GM19193 (cell line): ENCODE results near the gene AOAH.

Experiments
- POLR2A ChIP-seq: IDR thresholded peaks from 4 replicates; pipeline ENCODE4 v1.6.1; 2011; ENCODE audit not compliant: insufficient read depth, insufficient read length; ENCODE audit errors: extremely low read depth

The AOAH gene

DNA sequence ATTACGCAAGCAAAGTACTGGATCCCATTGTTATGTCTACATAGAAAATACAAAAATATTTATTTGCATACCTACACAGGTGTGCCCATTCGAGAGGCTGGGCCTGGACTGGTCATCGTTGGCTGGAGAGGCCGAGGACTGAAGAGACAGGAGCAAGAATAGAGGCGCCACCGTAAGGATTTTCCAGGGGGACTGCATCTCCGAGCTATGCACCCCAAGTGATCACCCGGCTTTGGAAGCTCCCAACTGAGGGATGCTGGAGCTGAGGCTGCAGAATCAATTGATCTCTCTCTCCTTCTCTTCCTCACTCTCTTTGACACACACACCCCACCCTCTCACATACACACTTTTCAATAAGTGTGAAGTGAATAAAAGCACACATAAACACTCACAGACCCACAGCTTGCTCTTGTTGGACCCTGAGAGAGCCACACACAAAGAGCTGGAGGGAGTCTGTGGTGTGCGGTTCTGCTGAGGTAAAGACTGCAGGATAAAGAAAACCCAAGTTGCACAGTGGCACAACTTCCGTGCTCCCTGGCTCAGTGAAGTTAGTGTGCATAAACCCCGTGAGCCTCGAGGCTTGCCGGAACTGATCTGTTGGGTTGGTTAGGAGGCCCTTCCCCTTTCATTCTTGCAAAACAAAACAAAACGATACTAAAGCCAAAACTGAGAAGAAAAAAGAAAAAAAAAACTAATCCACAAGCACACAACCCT is at the start of gene AOAH:
Gene AOAH, minus strand, starts transcription at position 544 of the 714 bp plus-strand sequence. Its CDS starts 346 bp downstream, at position 198.
- no peak for TF ChIP-seq POLR2A

DNA sequence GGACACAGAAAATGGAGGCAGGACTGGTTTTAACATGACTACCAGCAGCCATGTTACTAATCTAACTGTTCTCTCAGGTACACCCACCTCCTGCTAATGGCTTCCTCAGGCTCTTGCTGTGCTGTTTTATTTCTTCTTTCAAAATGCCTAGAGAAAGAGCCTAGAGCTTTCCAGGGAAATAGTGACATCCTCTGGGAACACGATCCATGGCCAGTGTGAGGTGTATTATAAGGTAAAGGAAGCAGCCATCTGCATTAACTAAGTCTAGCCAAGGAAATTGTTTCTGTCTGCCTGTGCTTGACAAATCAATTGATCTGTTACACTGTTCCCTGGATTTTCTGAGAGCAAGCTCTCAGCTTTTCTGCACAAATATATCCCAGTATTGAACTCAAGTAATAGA is 42.2 kb upstream of the AOAH start:
- no peak for TF ChIP-seq POLR2A

DNA sequence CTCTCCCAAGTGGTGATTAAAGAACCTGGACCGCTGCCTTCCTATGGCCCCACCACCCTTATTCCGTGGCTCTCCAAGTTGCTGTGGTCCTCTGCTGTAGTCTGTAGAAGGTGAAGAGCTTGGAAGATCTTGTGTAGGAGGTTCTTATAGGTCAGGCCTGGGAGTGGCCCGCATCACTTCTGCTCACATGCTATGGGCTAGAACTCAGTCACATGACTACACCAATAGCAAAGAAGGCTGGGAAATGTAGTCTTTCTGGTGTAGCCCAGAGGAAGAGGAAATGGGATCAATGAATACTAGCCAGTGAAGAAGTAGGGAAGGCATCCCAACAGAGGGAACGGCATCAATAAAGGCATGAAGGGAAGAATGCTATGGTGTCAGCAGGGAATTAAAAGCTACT is 41.3 kb upstream of the AOAH start:
- no peak for TF ChIP-seq POLR2A

GRCh38 chr7:36764929-36765328 is 40.6 kb upstream of the AOAH start:
- no peak for TF ChIP-seq POLR2A

DNA sequence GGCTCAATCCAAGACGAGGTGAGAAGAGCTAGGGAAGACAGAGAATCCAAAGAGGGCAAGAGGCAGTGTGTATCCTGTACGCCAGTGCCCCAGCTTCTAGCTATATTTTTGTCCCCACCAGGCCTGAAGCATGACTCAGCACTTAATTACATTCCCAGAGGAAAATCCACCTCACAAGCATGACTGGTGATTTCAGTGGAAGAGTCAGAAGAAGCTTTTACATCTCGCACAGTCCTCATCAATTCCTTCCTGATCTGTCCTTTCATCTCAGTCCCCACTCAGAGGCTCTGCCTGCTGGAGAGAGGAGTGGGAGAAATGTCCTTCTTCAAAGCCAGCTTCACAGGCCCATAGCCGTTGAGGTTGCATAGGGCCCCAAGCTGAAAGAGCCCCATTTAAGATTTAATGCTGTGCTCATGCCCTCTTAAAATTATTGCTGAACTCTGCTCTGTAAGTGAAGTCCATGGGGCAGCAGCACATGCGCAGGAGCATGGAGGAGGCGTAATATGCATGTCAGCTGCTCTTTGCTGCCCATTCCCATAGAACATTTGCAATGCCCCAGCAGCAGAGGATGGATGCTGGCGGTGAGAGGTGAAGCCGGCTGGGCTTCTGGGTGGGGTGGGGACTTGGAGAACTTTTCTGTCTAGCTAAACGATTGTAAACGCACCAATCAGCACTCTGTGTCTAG is 39.0 kb upstream of the AOAH start:
- no peak for TF ChIP-seq POLR2A

DNA sequence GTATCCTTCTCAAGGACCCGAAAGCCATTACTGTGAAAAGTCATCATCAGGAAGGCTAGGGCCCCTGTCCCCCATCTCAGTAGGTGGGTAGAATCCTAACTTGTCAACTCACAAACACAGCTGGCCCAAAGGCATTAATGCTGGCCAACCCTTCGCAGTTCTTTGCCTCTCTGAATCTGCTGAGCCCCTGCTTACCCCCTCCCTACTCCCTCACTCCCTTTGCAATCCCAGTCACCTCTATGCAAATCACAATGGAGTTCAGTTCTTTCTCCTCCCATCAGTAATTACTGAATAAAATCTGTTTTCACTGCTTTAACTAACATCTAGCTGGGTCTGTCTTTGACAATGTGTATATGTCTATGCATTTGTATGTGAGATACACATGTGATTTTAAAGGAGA is 38.1 kb upstream of the AOAH start:
- no peak for TF ChIP-seq POLR2A

- TF ChIP-seq POLR2A, result no peak
Measured at GRCh38 chr7:36761835-36762234, 37.5 kb upstream of the AOAH start.

DNA sequence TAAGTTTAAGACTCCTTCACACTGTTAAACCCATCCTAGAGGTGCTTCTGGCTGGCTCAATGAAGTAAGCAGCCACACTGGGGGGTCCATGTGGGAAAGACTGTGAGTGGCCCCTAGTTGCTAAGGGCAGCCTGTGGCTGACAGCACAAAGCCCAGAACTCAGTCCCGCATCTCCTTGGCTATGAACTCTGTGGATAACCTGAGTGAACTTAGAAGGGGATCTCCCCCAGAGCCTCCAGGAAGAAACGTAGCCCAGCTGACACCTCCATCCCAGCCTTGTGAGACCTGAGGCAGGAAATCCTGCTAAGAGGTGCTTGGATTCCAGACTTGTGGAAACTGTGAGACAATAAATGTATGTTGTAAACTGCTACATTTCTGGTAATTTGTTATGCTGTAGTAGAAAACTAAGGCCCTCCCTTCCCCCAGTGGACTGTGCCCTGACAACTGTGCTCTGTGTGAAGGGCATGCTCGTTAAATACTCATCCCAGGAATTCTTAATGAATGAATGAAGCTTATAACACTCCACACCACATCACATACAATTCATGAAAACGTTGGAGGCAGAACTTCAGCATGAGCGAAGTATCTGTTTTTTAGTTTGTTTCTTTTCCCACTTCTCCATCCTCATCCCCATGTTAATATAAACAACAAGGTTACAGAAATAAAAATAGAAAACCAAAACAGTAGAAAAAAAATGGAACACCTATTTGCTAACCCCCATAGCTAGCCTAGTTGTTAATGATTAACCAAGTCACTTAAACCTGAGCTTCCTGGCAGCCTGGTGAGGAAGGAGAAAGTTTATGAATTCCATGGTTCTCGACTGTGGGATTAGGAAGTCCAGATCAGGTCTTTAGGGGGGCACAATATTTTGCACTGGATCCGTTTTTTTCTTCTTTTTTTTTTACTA is 36.8 kb upstream of the AOAH start:
- no peak for TF ChIP-seq POLR2A

GRCh38 chr7:36758879-36759278 is 34.6 kb upstream of the AOAH start:
- TF ChIP-seq POLR2A, result no peak

GRCh38 chr7:36755484-36755883 is 31.2 kb upstream of the AOAH start:
- no peak for TF ChIP-seq POLR2A

DNA sequence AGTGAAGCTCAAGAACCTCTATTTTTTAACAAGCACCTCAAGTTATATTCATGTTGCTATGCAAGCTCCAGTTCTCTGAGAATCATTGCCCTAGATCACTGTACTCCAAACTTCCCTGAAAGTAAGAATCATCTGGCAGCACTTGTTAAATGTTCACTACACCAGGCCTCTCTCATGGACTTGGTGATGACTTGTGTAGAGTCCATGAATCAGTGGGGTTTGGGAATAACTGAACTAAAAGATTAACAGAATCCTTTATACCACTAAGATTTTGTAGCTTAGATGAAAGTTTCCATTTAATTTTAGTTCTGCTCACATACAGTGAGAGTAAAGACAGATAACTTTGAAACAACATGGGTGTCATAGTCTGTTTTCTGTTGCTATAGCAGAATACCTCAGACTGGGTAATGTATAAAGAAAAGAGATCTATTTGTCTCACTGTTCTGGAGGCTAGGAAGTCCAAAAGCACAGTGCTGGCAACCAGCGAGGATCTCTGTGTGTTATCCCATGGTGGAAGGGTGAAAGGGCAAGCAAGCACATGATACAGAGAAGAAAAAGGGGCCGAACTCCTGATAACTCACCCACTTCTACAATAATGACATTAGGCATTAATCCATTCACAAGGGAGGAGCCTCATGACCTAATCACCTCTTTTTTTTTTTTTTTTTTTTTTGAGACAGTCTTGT is 27.9 kb upstream of the AOAH start:
- no peak for TF ChIP-seq POLR2A

DNA sequence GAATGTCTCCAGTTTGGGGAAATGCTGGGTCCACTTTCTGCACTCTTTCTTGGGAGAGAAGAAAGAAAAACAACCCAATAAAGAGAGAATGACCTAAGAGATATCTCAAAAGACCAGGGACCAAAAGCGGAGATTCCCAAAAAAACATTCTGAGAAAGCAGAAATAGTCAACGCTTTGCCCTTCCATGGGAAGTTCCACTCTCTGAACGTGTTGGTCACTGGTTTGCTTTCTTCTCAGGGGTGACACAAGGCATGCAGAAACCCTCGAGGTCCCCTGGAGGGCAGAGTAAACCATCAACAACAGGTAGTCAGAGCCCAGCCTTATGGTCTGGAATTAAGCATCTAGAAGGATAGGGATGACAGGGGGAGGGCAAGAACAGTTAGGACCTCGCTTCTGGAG is 26.2 kb upstream of the AOAH start:
- no peak for TF ChIP-seq POLR2A

GRCh38 chr7:36749282-36749960 is 25.1 kb upstream of the AOAH start:
- no peak for TF ChIP-seq POLR2A

DNA sequence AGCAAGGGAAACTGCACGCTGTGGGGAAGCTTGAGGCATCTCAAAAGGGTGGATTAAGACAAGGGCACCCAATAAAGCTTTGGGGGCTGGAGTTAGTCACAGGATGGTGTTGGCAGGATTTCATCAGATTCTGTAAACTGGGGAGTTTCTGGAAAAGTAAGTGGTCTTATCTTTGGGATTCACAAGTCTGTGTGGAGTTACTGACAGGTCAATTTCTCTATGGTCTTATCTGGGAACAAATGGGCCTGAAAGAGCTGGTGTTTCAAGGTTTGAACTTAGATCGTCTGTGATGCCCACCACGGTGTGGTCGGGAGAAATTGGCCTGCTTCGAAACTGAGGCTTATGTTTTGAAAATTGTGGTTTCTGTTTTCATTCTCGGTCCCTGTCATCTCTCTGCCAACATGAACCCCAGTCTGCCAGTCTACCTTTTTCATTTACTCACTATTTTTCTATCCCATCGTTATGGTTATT is 23.8 kb upstream of the AOAH start:
- no peak for TF ChIP-seq POLR2A

DNA sequence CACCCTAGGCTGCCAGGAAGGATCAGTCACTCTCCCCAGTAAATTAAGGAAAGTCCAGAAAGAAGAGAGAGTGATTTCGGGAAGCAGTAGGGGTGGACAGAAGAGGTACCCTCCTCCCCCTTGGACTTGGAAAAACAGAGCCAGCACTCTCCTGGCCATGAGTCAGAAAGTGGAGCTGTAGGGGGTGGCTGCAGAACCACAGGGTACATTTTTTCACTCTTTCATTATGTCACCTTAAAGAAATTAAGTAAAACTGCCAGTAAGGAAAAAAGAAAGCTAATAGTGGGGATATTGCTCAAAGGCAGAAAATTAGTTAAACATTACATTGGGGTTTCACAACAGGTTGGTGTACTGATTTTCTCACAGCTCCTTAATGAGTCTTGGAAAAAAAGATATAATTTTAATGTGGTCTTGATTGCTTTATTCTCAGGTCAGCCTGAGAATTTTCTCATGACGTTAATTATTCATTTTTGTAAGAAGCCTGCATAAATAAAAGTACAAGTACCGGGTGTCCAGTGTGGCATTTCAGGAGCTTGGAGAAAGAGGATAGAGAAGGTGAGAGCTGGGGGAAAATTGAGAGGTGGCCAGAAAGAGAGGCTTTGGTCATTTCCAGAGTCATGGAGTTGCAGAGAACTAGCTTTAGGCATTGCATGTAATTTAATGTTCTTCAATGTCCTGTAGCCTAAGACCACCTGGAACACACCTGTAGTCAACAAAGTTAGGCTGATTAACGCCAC is 23.2 kb upstream of the AOAH start:
- no peak for TF ChIP-seq POLR2A
